A673 (cell line): Measurements from ENCODE around the gene UBXN6. TPM values are rescaled to one million over a fixed set of nuclear protein-coding genes. Genes with fewer than 3 reads are reported as not detected.

Source experiments
- BruUV-seq: library from RNA; stranded (reverse); fragments of 400-500 nt; replicated peaks from 2 replicates; lab custom pipeline; 2021; lab: Mats Ljungman, UMichigan
- CTCF ChIA-PET: fragments of 300-600 bp; sonication (Branson Sonifier 250); formaldehyde crosslinking; loops from one replicate; lab custom pipeline; 2022; ENCODE audit warnings: antibody characterized with exemption; lab: Charles Lee
- POLR2A ChIA-PET: fragments of 300-600 bp; sonication (Branson Sonifier 250); formaldehyde crosslinking; loops from one replicate; lab custom pipeline; 2022; ENCODE audit warnings: antibody characterized with exemption; ENCODE audit not compliant: low non-redundant PET; lab: Charles Lee
- DNase-seq: peaks from one replicate; pipeline ENCODE4 v3.0.0-alpha.2; 2015; ENCODE audit warnings: low spot score
- H3K27ac ChIP-seq: fragments of 200-600 bp; sonication (generic); 2 replicates; pipeline ENCODE4 v1.5.1; 2016; ENCODE audit warnings: mixed run types, low read depth, mild to moderate bottlenecking, mixed read lengths, antibody characterized with exemption, low read length; ENCODE audit not compliant: poor library complexity, severe bottlenecking
- H3K27me3 ChIP-seq: fragments of 200-600 bp; sonication (generic); replicated peaks from 2 replicates; pipeline ENCODE4 v1.6.1; 2017; ENCODE audit warnings: mixed run types, low read depth, mild to moderate bottlenecking, mixed read lengths, antibody characterized with exemption, low read length; ENCODE audit not compliant: insufficient read depth, poor library complexity
- H3K36me3 ChIP-seq: fragments of 200-600 bp; sonication (generic); 2 replicates; pipeline ENCODE4 v1.6.1; 2016; ENCODE audit warnings: mixed run types, mild to moderate bottlenecking, mixed read lengths, antibody characterized with exemption, low read length; ENCODE audit not compliant: insufficient read depth, poor library complexity, severe bottlenecking
- H3K4me1 ChIP-seq: fragments of 200-600 bp; sonication (generic); 2 replicates; pipeline ENCODE4 v1.6.1; 2017; ENCODE audit warnings: mixed run types, mild to moderate bottlenecking, mixed read lengths, antibody characterized with exemption, low read length; ENCODE audit not compliant: insufficient read depth, poor library complexity, severe bottlenecking
- H3K4me3 ChIP-seq: fragments of 200-600 bp; sonication (generic); 2 replicates; pipeline ENCODE4 v1.5.1; 2016; ENCODE audit warnings: low read depth, mixed run types, mild to moderate bottlenecking, mixed read lengths, low read length; ENCODE audit not compliant: poor library complexity, severe bottlenecking
- H3K9me3 ChIP-seq: fragments of 200-600 bp; sonication (generic); 2 replicates; pipeline ENCODE4 v1.6.1; 2016; ENCODE audit warnings: mixed run types, low read depth, mild to moderate bottlenecking, mixed read lengths, antibody characterized with exemption, low read length; ENCODE audit not compliant: poor library complexity, severe bottlenecking
- CTCF ChIP-seq: fragments of 300-800, 200-600 bp; sonication (generic); conservative IDR thresholded peaks from 2 replicates; pipeline ENCODE4 v1.5.1; 2017; ENCODE audit warnings: low read depth, mild to moderate bottlenecking, antibody characterized with exemption, low read length, moderate library complexity, mixed read lengths
- EZH2 ChIP-seq: fragments of 200-600 bp; sonication (generic); IDR thresholded peaks from 2 replicates; pipeline ENCODE4 v1.6.1; 2017; ENCODE audit warnings: borderline replicate concordance, low read depth, mild to moderate bottlenecking, mixed read lengths, antibody characterized with exemption, low read length; ENCODE audit not compliant: poor library complexity, severe bottlenecking
- intact Hi-C: fragments of 100-400 bp; cut with micrococcal nuclease; formaldehyde crosslinking; loops from one replicate; pipeline ENCODE4 v1.10.0; 2022; ENCODE audit not compliant: unreplicated experiment
- total RNA-seq: library from RNA; stranded (reverse); gene quantifications from 2 replicates; pipeline ENCODE4 v1.2.3, GENCODE V29; 2021

UBXN6 gene
- total RNA-seq, 1 experiment from 2014 or later = 49.1 TPM

GRCh38 chr19:4472174-4472974, 14.8 kb upstream of the UBXN6 start, which contains the start of gene HDGFL2:
Gene HDGFL2 (plus strand): TSS chr19:4472297. CDS start chr19:4472351, 54 bp downstream.
- Histone ChIP-seq H3K4me3 (peak within 1 kb of the TSS; percentile 99), H3K36me3 (peaks cover 16% of the 10 kb centered on the region), H3K27me3 (no peaks in the 10 kb centered on the region), H3K4me1 (no peaks in the 10 kb centered on the region), H3K27ac (peak within 1 kb of the TSS; percentile 88), H3K9me3 (no peaks in the 10 kb centered on the region)
- ChIA-PET CTCF (no interaction called here), POLR2A (interaction anchor here (0.6 to 1.0 kb wide), 2 partner anchors 63 to 225 kb away, joined by 4 to 6 read pairs; partner anchors contain the start of genes PLIN5 and YJU2)
- intact Hi-C loops = loop anchor here (5.0 kb wide), 1 partner anchor 70 kb away; the partner anchor contains the start of genes CHAF1A and SH3GL1
- no TSS peak for BruUV-seq
- DNase-seq = no peak
- TF ChIP-seq EZH2 (no peak), CTCF (no peak)

- BruUV-seq = no TSS peak
- no peak for TF ChIP-seq CTCF
- no peak for TF ChIP-seq EZH2
- peak; percentile 100 for DNase-seq
- Histone ChIP-seq H3K27ac (peak overlapping the region; percentile 71), H3K4me3 (peak overlapping the region; percentile 99), H3K36me3 (peaks cover 8% of the 10 kb centered on the region), H3K27me3 (no peaks in the 10 kb centered on the region), H3K4me1 (no peaks in the 10 kb centered on the region), H3K9me3 (no peaks in the 10 kb centered on the region)
- intact Hi-C loops = loop anchor here (5.0 kb wide), 1 partner anchor 69 kb away; the partner anchor contains the start of genes CHAF1A and SH3GL1
- ChIA-PET POLR2A (interaction anchor here (0.5 to 1.0 kb wide), 4 partner anchors 64 to 821 kb away, joined by 3 to 8 read pairs (median 5); partner anchors contain the start of gene PLIN5), CTCF (interaction anchor here (0.5 kb wide), 1 partner anchor 199 kb away, joined by 3 read pairs; no protein-coding TSS in a partner anchor)
Measured at GRCh38 chr19:4471403-4472173, 14.0 kb upstream of the UBXN6 start.

GRCh38 chr19:4467835-4468234, 10.2 kb upstream of the UBXN6 start:
- Histone ChIP-seq H3K36me3 (no peaks in the 10 kb centered on the region), H3K9me3 (no peaks in the 10 kb centered on the region), H3K27ac (no peak overlapping the region), H3K4me3 (no peak overlapping the region), H3K4me1 (no peaks in the 10 kb centered on the region), H3K27me3 (no peaks in the 10 kb centered on the region)
- TF ChIP-seq EZH2 = no peak
- TF ChIP-seq CTCF = no peak
- ChIA-PET POLR2A (no interaction called here), CTCF (no interaction called here)
- intact Hi-C loops = no loop called here
- BruUV-seq = no TSS peak
- no peak for DNase-seq
